Right atrium auricular region (tissue), 2 donors: ENCODE measurements around the gene DNM3. TPM values are rescaled to one million over a fixed set of nuclear protein-coding genes. Genes with fewer than 3 reads are reported as not detected.
A peak's percentile ranks its signal among the peaks of the same experiment; 100 is the strongest.

Experiments
- DNase-seq: peaks from one replicate; pipeline ENCODE4 v3.0.0-alpha.2; 2019; ENCODE audit warnings: low spot score
- H3K27ac ChIP-seq, 2 donors: fragments of 200-600 bp; sonication (generic); 1 replicate in 1 of 2; 2 replicates in 1 of 2; pipeline ENCODE4 v1.5.1; 2016 to 2019
- H3K27me3 ChIP-seq, 2 donors: fragments of 200-600 bp; sonication (generic); one replicate each; pipeline versions ENCODE4 v1.5.1 to v1.6.0; 2017 to 2019
- H3K36me3 ChIP-seq: fragments of 200-600 bp; sonication (generic); one replicate; pipeline ENCODE4 v1.5.1; 2016
- H3K4me1 ChIP-seq, 2 donors: fragments of 200-600 bp; sonication (generic); one replicate each; pipeline versions ENCODE4 v1.5.1 to v1.6.0; 2017 to 2019
- H3K4me3 ChIP-seq, 2 donors: fragments of 200-600 bp; sonication (generic); 1 replicate in 1 of 2; 2 replicates in 1 of 2; pipeline ENCODE4 v1.5.1; 2017 to 2019; ENCODE audit warnings: mild to moderate bottlenecking in 1 of 2, moderate library complexity in 1 of 2
- H3K9me3 ChIP-seq, 2 donors: fragments of 200-600 bp; sonication (generic); one replicate each; pipeline ENCODE4 v1.5.1; 2019
- total RNA-seq, 2 donors: library from RNA; depleted of rRNA; stranded (reverse); fragments of >200 nt; gene quantifications; one replicate each; pipeline ENCODE4 v1.1.0, GENCODE V29; 2016
- TF ChIP-seq, protein P1 (sequence below), 2 donors: fragments of 200-600 bp; sonication (generic); IDR thresholded peaks; one replicate each; pipeline ENCODE4 v1.5.1; 2019; ENCODE audit warnings: antibody characterized with exemption in 2 of 2

DNM3 gene
- total RNA-seq, 2 donors from 2014 or later, result 1.0 to 1.6 TPM

DNA sequence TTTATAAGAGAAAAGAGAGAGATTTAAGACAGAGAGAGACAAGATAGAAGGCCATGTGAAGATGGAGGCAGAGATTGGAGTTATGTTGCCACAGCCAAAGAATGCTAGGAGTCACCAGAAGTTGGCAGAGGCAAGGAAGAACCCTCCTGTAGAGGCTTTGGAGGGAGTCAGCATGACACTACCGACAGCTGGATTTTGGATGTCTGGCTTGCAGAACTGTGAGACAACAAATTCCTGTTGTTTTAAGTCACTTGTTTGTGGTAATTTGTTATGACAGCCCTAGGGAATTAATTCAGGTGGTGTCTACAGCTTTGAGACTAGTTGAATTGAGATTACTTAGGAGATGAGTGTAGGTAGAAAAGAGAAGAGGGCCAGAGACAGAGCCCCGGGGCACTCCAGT is 158.5 kb downstream of the DNM3 start:
- no peak overlapping the region for H3K27ac ChIP-seq
- no peaks in the 10 kb centered on the region for H3K36me3 ChIP-seq
- DNase-seq, result no peak
- H3K9me3 ChIP-seq, result no peaks in the 10 kb centered on the region
- no peaks in the 10 kb centered on the region for H3K4me1 ChIP-seq
- TF ChIP-seq, protein P1, sequence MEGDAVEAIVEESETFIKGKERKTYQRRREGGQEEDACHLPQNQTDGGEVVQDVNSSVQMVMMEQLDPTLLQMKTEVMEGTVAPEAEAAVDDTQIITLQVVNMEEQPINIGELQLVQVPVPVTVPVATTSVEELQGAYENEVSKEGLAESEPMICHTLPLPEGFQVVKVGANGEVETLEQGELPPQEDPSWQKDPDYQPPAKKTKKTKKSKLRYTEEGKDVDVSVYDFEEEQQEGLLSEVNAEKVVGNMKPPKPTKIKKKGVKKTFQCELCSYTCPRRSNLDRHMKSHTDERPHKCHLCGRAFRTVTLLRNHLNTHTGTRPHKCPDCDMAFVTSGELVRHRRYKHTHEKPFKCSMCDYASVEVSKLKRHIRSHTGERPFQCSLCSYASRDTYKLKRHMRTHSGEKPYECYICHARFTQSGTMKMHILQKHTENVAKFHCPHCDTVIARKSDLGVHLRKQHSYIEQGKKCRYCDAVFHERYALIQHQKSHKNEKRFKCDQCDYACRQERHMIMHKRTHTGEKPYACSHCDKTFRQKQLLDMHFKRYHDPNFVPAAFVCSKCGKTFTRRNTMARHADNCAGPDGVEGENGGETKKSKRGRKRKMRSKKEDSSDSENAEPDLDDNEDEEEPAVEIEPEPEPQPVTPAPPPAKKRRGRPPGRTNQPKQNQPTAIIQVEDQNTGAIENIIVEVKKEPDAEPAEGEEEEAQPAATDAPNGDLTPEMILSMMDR (IDR thresholded peaks at IDR 0.05), result no peak
- H3K27me3 ChIP-seq, result no peaks in the 10 kb centered on the region
- H3K4me3 ChIP-seq, result no peak overlapping the region

DNA sequence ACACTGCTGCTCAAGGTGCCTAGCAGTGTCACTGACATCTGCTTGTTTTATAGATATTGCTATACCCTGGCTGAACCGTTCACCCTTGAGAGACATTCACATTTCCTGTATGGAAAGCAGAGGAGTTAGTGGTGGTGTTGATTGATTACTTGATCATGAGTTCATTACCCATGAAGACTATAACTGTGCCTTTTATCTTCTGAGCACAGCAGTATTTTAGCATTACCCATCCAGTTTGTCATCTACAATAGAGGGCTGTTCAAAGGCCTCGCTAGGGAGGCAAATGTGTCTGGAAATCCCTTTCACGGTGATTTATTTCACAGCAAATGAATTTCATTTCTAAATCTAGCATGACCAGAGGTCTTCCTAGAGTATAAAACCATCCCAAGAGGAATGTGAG is 160.0 kb downstream of the DNM3 start:
- H3K27ac ChIP-seq, result no peak overlapping the region
- H3K9me3 ChIP-seq, result no peaks in the 10 kb centered on the region
- H3K36me3 ChIP-seq, result no peaks in the 10 kb centered on the region
- DNase-seq, result no peak
- H3K4me3 ChIP-seq, result no peak overlapping the region
- TF ChIP-seq, protein P1 (IDR thresholded peaks at IDR 0.05), result no peak
- H3K4me1 ChIP-seq, result no peaks in the 10 kb centered on the region
- H3K27me3 ChIP-seq, result no peaks in the 10 kb centered on the region

DNA sequence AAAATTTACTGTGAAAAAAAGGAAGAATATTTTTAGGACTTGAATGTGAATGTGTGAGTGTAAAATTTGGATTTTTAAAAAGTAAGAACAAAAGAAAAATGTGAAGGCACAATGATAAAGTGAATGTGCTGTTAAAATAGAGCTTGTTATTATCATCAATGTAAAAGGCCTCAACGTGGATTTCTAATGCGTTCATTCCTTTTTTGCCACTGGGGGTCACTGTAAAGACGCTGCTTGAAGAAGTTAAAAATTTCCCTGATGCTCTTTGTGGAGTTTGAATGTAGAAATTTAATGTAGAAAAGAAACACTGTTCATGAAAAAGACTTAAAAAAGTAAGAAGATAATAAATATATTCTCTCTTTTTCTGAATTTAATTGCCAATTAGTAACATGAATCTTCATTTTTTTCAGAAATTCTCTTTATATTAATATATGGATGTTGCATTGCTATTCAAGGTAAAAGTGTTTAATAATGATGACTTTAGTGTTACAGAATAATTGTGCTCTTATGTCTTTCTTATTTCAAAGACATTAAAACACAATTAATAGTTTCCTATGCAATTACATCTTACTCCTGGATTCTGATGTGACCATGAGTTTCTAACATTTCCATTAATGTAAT is 161.5 kb downstream of the DNM3 start:
- Histone ChIP-seq H3K9me3 (no peaks in the 10 kb centered on the region), H3K36me3 (no peaks in the 10 kb centered on the region), H3K27me3 (no peaks in the 10 kb centered on the region), H3K4me3 (no peak overlapping the region), H3K27ac (no peak overlapping the region), H3K4me1 (no peaks in the 10 kb centered on the region)
- TF ChIP-seq, protein P1 (IDR thresholded peaks at IDR 0.05), result peak; percentile 60 to 73
- DNase-seq, result no peak

DNA sequence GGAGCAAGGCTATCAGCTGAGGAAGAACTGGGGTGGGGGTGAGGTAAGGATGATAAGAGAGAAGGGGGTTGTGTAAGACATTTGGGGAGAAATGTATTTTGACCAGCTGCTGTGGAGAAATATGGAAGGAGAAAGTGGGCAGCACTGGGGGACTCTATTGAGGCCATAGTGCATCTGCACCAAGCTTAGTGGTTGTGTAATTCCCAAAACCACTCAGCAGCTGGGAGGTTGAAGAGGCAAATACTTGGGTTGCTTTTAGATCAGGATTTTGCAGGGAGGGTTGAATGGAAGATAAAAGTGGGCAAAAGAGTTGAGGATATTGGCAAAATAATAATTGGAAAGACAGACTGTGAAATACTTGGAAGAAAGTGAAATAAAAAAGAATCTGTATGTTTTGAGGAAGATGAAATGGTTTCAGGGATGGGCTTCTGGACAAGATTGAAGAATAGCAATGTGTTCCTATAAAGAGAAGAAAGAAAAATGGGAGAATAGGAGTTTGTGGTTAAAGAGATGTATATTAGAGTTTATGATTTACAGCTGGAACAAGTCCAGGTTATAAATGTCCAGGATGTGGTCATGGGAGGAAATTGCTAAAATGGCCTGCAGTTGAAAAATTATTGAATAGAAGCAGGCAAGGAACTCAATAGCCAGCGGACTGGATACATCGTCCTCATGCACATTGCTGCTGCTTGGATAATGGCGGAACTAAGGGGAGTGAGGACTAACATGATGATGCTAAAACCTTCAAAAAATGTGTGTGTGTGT is 162.7 kb downstream of the DNM3 start:
- H3K27me3 ChIP-seq, result no peaks in the 10 kb centered on the region
- H3K4me3 ChIP-seq, result no peak overlapping the region
- H3K36me3 ChIP-seq, result no peaks in the 10 kb centered on the region
- no peak overlapping the region for H3K27ac ChIP-seq
- no peaks in the 10 kb centered on the region for H3K9me3 ChIP-seq
- TF ChIP-seq, protein P1 (IDR thresholded peaks at IDR 0.05), result no peak
- H3K4me1 ChIP-seq, result no peaks in the 10 kb centered on the region
- no peak for DNase-seq

DNA sequence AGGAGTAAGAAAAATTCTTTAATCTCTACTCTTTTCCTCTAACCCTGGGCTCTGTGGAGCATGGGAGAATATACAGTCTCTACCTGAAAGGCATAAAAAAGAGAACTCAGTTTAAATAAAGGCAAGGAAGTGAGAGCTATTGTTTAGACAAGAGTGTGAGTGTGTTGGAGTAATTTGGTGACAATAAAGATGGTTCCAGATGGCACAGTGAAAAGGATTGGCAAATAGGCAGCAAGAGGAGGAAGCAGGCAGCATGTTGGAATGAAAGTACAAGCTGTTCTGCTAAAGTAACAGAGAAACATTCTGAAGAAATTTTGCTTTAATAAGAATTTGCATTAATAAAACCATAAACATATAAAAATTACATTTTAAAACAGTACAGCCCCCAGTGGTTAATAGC is 163.4 kb downstream of the DNM3 start:
- no peaks in the 10 kb centered on the region for H3K36me3 ChIP-seq
- no peak for DNase-seq
- H3K27me3 ChIP-seq, result no peaks in the 10 kb centered on the region
- H3K4me3 ChIP-seq, result no peak overlapping the region
- TF ChIP-seq, protein P1 (IDR thresholded peaks at IDR 0.05), result no peak
- no peaks in the 10 kb centered on the region for H3K9me3 ChIP-seq
- H3K4me1 ChIP-seq, result no peaks in the 10 kb centered on the region
- H3K27ac ChIP-seq, result no peak overlapping the region
